GM23248 (cell line): Measurements from ENCODE around the gene KDM4B. TPM values are rescaled to one million over a fixed set of nuclear protein-coding genes. Genes with fewer than 3 reads are reported as not detected.

Experiments
- DNase-seq: peaks from one replicate; pipeline ENCODE4 v3.0.0-alpha.2; 2015
- H2AFZ ChIP-seq: fragments of 200-600 bp; sonication (generic); 2 replicates; pipeline ENCODE4 v1.6.1; 2016; ENCODE audit warnings: antibody characterized with exemption
- H3F3A ChIP-seq: fragments of 200-600 bp; sonication (generic); 2 replicates; pipeline ENCODE4 v1.6.1; 2016; ENCODE audit warnings: mild to moderate bottlenecking, antibody characterized with exemption, mixed run types; ENCODE audit not compliant: insufficient read depth
- H3K27ac ChIP-seq: fragments of 200-600 bp; sonication (generic); 2 replicates; pipeline ENCODE4 v1.5.1; 2016; ENCODE audit warnings: mild to moderate bottlenecking
- H3K27me3 ChIP-seq: fragments of 200-600 bp; sonication (generic); replicated peaks from 2 replicates; pipeline ENCODE4 v1.6.1; 2016; ENCODE audit warnings: mild to moderate bottlenecking; ENCODE audit not compliant: insufficient read depth
- H3K36me3 ChIP-seq: fragments of 200-600 bp; sonication (generic); 2 replicates; pipeline ENCODE4 v1.6.1; 2016; ENCODE audit warnings: low read depth, mild to moderate bottlenecking
- H3K4me1 ChIP-seq: fragments of 200-600 bp; sonication (generic); 2 replicates; pipeline ENCODE4 v1.6.1; 2016; ENCODE audit warnings: mild to moderate bottlenecking; ENCODE audit not compliant: insufficient read depth
- H3K4me2 ChIP-seq: fragments of 200-600 bp; sonication (generic); one replicate; pipeline ENCODE4 v1.6.1; 2016; ENCODE audit warnings: mild to moderate bottlenecking; ENCODE audit not compliant: unreplicated experiment
- H3K4me3 ChIP-seq: fragments of 200-600 bp; sonication (generic); 2 replicates; pipeline ENCODE4 v1.5.1; 2016; ENCODE audit warnings: mild to moderate bottlenecking
- H3K79me2 ChIP-seq: fragments of 200-600 bp; sonication (generic); 2 replicates; pipeline ENCODE4 v1.6.1; 2016; ENCODE audit warnings: mild to moderate bottlenecking; ENCODE audit not compliant: insufficient read depth
- H3K9ac ChIP-seq: fragments of 200-600 bp; sonication (generic); 2 replicates; pipeline ENCODE4 v1.6.1; 2016; ENCODE audit warnings: mild to moderate bottlenecking
- H3K9me2 ChIP-seq: fragments of 200-600 bp; sonication (generic); 2 replicates; pipeline ENCODE4 v1.6.1; 2016; ENCODE audit warnings: mixed run types, mild to moderate bottlenecking, moderate library complexity; ENCODE audit not compliant: insufficient read depth
- H3K9me3 ChIP-seq: fragments of 200-600 bp; sonication (generic); one replicate; pipeline ENCODE4 v1.6.1; 2017; ENCODE audit warnings: low read depth
- H4K20me1 ChIP-seq: fragments of 200-600 bp; sonication (generic); 2 replicates; pipeline ENCODE4 v1.6.0; 2016; ENCODE audit not compliant: insufficient read depth
- EZH2 ChIP-seq: fragments of 200-600 bp; sonication (generic); IDR thresholded peaks from 2 replicates; pipeline ENCODE4 v1.6.1; 2018; ENCODE audit warnings: antibody characterized with exemption, mild to moderate bottlenecking; ENCODE audit not compliant: insufficient read depth, poor library complexity, severe bottlenecking
- EZH2phosphoT487 ChIP-seq: fragments of 200-600 bp; sonication (generic); IDR thresholded peaks from 2 replicates; pipeline ENCODE4 v1.6.1; 2018; ENCODE audit warnings: antibody characterized with exemption, moderate library complexity, mild to moderate bottlenecking, low read depth; ENCODE audit not compliant: insufficient read depth
- WGBS, 2 experiments: methylation state at CpG; one replicate each; pipeline ENCODE4 v1.1.6; 2015 to 2017; ENCODE audit warnings: low lambda C conversion rate in 2 of 2, low coverage in 1 of 2; ENCODE audit errors: missing lambda C conversion rate in 2 of 2; 5-methylcytosine and 5-hydroxymethylcytosine counted together
- in situ Hi-C: fragments of 300-500 bp; cut with MboI; formaldehyde crosslinking; loops from 2 replicates; pipeline ENCODE4 v1.15.0; 2020
- polyA plus RNA-seq: library from polyadenylated mRNA; unstranded; fragments of >200 nt; fragmentation: Nextera tagmentation; extraction: Ambion mirVana; gene quantifications from 2 replicates; pipeline ENCODE4 v1.2.1, GENCODE V29; 2016
- total RNA-seq: library from RNA; depleted of rRNA; stranded (reverse); fragments of >200 nt; shearing (Covaris generic); gene quantifications from 2 replicates; pipeline ENCODE4 v1.2.3, GENCODE V29; 2014

KDM4B gene
- total and polyA plus RNA-seq, 2 experiments from 2014 or later, result 14.8 to 28.7 TPM

DNA sequence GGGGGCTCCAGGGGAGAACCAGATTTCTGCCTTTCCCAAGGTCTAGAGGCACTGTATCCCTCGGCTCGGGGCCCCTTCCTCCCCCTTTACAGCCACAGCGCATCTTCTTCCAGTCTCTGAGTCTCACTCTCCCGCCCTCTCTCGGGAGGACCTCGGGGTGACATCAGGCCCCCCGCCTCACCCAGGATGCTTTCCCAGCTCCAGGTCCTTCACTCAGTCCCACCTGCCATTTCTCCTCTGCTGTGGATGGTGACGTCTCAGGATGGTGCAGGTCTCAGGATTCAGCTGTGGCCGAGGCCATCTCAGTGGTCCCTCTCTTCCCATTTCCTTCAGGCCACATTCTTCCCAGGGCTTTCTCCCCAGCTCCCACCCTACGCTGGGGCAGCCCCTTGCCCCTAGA lies 13.6 kb upstream of the KDM4B start:
- H4K20me1 ChIP-seq, result no peaks in the 10 kb centered on the region
- H3K79me2 ChIP-seq, result no peaks in the 10 kb centered on the region
- WGBS, 2 experiments, result 95 to 98% methylated on average over 8 to 10 of the region's 10 CpGs
- TF ChIP-seq EZH2phosphoT487, result no peak
- TF ChIP-seq EZH2, result no peak
- no peaks in the 10 kb centered on the region for H3K36me3 ChIP-seq
- DNase-seq, result no peak
- no peaks in the 10 kb centered on the region for H3K27me3 ChIP-seq
- in situ Hi-C loops, result no loop called here
- no peaks in the 10 kb centered on the region for H3K9me2 ChIP-seq
- H3K9ac ChIP-seq, result no peak overlapping the region
- H3K9me3 ChIP-seq, result no peaks in the 10 kb centered on the region
- H3K4me3 ChIP-seq, result no peak overlapping the region
- no peaks in the 10 kb centered on the region for H3K4me1 ChIP-seq
- no peak overlapping the region for H3K27ac ChIP-seq
- H3F3A ChIP-seq, result no peaks in the 10 kb centered on the region
- no peak overlapping the region for H3K4me2 ChIP-seq
- H2AFZ ChIP-seq, result no peak overlapping the region

DNA sequence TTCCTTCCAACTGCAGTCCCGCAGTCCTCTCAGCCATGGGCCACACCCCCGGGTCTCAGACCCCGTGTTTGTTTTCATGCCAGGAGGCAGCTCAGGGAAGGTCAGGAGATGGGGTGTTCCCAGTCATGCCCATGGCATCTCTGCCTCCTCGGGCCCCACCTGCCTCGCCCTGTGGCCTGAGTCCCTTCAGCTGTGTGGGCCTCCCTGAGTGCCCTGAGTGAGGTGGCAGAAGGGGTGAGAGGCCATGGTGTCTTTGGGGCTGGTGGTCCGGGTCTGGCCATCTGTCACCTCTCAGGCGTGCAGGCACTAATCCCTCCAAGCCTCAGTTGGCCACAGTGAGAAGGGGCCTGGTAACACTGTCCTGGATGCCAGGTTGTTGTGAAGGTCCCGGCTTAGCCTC lies 10.9 kb upstream of the KDM4B start:
- no peaks in the 10 kb centered on the region for H3K9me2 ChIP-seq
- 95 to 99% methylated on average over 8 of the region's 8 CpGs for WGBS, 2 experiments
- no peak overlapping the region for H3K4me3 ChIP-seq
- no peaks in the 10 kb centered on the region for H4K20me1 ChIP-seq
- H3K9ac ChIP-seq, result no peak overlapping the region
- H3F3A ChIP-seq, result no peaks in the 10 kb centered on the region
- H2AFZ ChIP-seq, result no peak overlapping the region
- in situ Hi-C loops, result no loop called here
- no peaks in the 10 kb centered on the region for H3K79me2 ChIP-seq
- H3K36me3 ChIP-seq, result no peaks in the 10 kb centered on the region
- no peak overlapping the region for H3K27ac ChIP-seq
- TF ChIP-seq EZH2phosphoT487, result no peak
- H3K27me3 ChIP-seq, result no peaks in the 10 kb centered on the region
- no peaks in the 10 kb centered on the region for H3K9me3 ChIP-seq
- no peak overlapping the region for H3K4me2 ChIP-seq
- H3K4me1 ChIP-seq, result no peaks in the 10 kb centered on the region
- DNase-seq, result no peak

DNA sequence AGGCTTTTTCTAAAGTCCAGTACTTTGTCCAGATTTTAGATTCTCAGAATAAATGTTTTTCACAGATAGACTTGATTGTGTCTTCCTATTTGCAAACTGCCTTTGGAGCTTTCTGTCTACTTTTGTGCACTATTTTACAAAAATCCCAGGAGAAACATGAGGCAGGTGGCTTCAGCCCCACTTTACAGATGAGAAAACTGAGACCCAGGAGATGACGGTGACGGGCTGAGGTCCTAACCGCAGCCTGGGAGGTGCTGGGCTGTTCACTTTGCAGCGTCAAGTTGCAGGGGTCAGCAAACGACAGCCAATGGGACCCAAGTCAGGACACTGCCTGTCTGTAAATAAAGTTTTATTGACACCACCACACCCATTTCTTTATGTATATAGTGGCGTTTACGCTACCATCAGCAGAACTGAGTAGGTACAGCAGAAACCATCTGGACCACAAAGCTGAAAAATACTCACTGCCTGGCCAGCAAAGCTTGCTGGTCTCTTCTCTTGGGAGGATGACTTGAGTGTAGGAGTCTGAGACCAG lies 6.8 kb upstream of the KDM4B start:
- H3K27me3 ChIP-seq, result no peaks in the 10 kb centered on the region
- H3K9ac ChIP-seq, result no peak overlapping the region
- in situ Hi-C loops, result no loop called here
- H3K9me2 ChIP-seq, result no peaks in the 10 kb centered on the region
- no peak for TF ChIP-seq EZH2phosphoT487
- TF ChIP-seq EZH2, result no peak
- H3K36me3 ChIP-seq, result no peaks in the 10 kb centered on the region
- H3K79me2 ChIP-seq, result no peaks in the 10 kb centered on the region
- DNase-seq, result no peak
- no peaks in the 10 kb centered on the region for H3K4me1 ChIP-seq
- no peak overlapping the region for H2AFZ ChIP-seq
- no peak overlapping the region for H3K4me2 ChIP-seq
- WGBS, 2 experiments, result 98% methylated on average over 7 of the region's 7 CpGs
- no peaks in the 10 kb centered on the region for H3K9me3 ChIP-seq
- H3K27ac ChIP-seq, result no peak overlapping the region
- no peaks in the 10 kb centered on the region for H4K20me1 ChIP-seq
- H3F3A ChIP-seq, result peaks cover 21% of the 10 kb centered on the region
- no peak overlapping the region for H3K4me3 ChIP-seq

DNA sequence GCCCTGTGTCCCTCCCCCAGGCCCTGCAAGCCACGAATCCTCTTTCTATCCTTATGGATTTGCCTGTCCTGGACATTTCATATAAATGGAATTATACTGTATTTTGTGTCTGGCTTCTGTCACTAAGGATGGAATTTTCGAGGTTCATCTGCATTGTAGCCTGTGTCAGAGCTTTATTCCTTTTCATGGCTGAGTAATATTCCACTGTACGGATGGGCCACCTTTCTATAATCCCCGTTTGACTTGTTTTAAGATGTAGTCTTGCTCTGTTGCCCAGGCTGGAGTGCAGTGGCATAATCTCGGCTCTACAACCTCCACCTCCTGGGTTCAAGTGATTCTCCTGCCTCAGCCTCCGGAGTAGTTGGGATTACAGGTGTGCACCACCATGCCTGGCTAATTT lies 3.9 kb upstream of the KDM4B start:
- Histone ChIP-seq H3K4me2 (no peak overlapping the region), H3K9ac (no peak overlapping the region), H3K4me1 (no peaks in the 10 kb centered on the region), H3K79me2 (peaks cover 7% of the 10 kb centered on the region), H3K27ac (no peak overlapping the region), H3K9me2 (no peaks in the 10 kb centered on the region), H4K20me1 (no peaks in the 10 kb centered on the region), H3K4me3 (no peak overlapping the region), H3F3A (peaks cover 37% of the 10 kb centered on the region), H3K9me3 (no peaks in the 10 kb centered on the region), H3K27me3 (no peaks in the 10 kb centered on the region), H2AFZ (no peak overlapping the region), H3K36me3 (no peaks in the 10 kb centered on the region)
- TF ChIP-seq EZH2 (no peak), EZH2phosphoT487 (no peak)
- no peak for DNase-seq
- in situ Hi-C loops, result no loop called here
- WGBS, 2 experiments, result 91 to 92% methylated on average over 6 of the region's 6 CpGs

DNA sequence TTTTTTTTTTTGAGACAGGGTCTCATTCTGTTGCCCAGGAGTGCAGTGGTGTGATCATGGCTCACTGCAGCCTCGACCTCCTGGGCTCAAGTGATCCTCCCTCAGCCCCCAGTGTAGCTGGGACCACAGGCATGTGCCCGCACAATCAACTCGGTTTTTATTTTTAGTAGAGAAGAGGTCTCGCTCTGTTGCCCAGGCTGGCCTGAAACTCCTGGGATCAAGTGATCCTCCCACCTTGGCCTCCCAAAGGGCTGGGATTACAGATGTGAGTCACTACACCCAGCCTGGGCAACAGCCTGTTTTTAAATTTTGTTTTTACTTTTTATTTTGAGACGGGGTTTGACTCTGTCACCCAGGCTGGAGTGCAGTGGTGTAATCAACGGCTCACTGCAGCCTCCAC lies 2.3 kb upstream of the KDM4B start:
- WGBS, 2 experiments, result 78 to 79% methylated on average over 6 of the region's 6 CpGs
- no peak overlapping the region for H2AFZ ChIP-seq
- no peak overlapping the region for H3K4me3 ChIP-seq
- H3K9me3 ChIP-seq, result no peaks in the 10 kb centered on the region
- peaks cover 7% of the 10 kb centered on the region; the same call in 1 of the 2 replicates for H3K4me1 ChIP-seq
- peaks cover 23% of the 10 kb centered on the region for H3K79me2 ChIP-seq
- no peak for DNase-seq
- H3K36me3 ChIP-seq, result no peaks in the 10 kb centered on the region
- H3K9ac ChIP-seq, result no peak overlapping the region
- H3K4me2 ChIP-seq, result no peak overlapping the region
- peaks cover 42% of the 10 kb centered on the region for H3F3A ChIP-seq
- no peak overlapping the region for H3K27ac ChIP-seq
- no peaks in the 10 kb centered on the region for H3K27me3 ChIP-seq
- no peaks in the 10 kb centered on the region for H4K20me1 ChIP-seq
- H3K9me2 ChIP-seq, result no peaks in the 10 kb centered on the region
- TF ChIP-seq EZH2 (no peak), EZH2phosphoT487 (no peak)
- in situ Hi-C loops, result no loop called here
